Jurkat, Clone E6-1 (cell line): ENCODE results near the gene ZNF385D.

Experiments
- DNase-seq: peaks from one replicate; pipeline ENCODE4 v3.0.0-alpha.2; 2011; ENCODE audit warnings: low read depth, low spot score
- H3K4me3 ChIP-seq: 2 replicates; pipeline ENCODE4 v1.5.1; 2011; ENCODE audit warnings: mild to moderate bottlenecking, low read length, control low read depth, moderate library complexity

ZNF385D gene

GRCh38 chr3:21703291-21703690, 47.7 kb downstream of the ZNF385D start:
- no peak for DNase-seq
- H3K4me3 ChIP-seq = no peak overlapping the region

GRCh38 chr3:21697707-21698106, 53.3 kb downstream of the ZNF385D start:
- no peak for DNase-seq
- no peak overlapping the region for H3K4me3 ChIP-seq

- no peak overlapping the region for H3K4me3 ChIP-seq
- DNase-seq = no peak
Observed at GRCh38 chr3:21694506-21694905, 56.5 kb downstream of the ZNF385D start.

- no peak overlapping the region for H3K4me3 ChIP-seq
Observed at GRCh38 chr3:21691036-21691435, 60.0 kb downstream of the ZNF385D start.

DNA sequence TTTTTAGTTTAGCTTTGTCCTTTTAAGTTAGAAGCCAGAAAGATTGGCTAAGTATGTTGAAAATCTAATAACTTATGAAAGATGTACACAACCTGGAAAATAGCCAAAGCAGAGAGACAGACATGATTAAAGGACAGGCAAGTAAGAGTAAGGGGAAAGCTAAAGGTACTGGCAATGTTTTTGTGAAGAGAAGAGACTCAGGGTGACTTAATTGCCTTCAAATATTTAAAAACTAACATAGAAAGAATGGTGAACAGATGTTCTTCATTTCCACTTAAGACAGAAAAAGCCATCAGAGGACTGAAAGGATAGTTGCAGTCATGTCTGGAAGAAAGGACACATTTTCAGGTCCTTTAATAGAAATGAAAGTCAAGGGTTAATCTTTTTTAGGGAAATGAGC, 68.8 kb downstream of the ZNF385D start:
- no peak overlapping the region for H3K4me3 ChIP-seq
- no peak for DNase-seq

More at GRCh38 chr3:21691036-21691435, 60.0 kb downstream of the ZNF385D start:
- DNase-seq = no peak

DNA sequence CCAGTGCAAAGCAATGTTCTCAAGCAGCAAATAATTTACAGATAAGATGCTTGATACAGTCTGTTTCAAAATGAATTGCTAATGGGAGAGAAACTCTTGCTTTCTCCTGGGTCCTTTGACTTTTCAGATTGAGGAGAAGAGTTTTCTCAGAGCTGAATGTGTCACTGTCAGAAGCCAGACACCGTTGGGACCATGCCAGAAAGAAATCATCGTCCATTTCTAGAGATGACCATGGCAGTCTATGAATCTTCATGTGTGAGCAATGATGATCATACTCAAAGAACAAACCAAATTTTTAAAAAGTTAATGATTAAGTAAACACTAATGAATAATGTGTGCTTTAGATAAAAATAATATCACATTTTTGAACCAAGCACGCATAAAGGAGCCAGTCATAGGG, 77.6 kb downstream of the ZNF385D start:
- no peak overlapping the region for H3K4me3 ChIP-seq
- DNase-seq = no peak

- no peak overlapping the region for H3K4me3 ChIP-seq
- no peak for DNase-seq
Observed at GRCh38 chr3:21672303-21672702, 78.7 kb downstream of the ZNF385D start.

GRCh38 chr3:21670386-21670785, 80.6 kb downstream of the ZNF385D start:
- DNase-seq = no peak
- H3K4me3 ChIP-seq = no peak overlapping the region

DNA sequence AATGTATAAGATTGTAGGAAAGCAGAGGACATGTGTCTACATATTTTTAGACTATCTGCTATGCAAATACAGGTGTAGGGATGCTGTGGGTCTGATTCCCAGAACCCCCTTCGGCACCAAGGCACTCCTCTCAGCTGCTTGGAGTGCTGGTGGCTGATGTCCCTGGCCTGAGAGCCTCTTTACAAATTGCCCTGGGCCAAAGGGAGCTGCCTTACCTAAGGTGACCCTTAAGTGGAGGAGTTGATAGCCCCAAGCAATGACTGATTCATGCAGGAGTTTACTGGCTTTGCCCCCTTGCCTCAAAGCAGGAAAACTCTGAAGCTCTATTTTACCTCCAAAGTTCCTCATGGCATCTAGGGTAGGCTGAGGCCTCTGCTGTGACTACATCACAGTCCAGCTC, 83.0 kb downstream of the ZNF385D start:
- no peak for DNase-seq
- H3K4me3 ChIP-seq = no peak overlapping the region

- no peak for DNase-seq
- H3K4me3 ChIP-seq = no peak overlapping the region
Observed at GRCh38 chr3:21665444-21666100, 85.4 kb downstream of the ZNF385D start.

- DNase-seq = no peak
- H3K4me3 ChIP-seq = no peak overlapping the region
Observed at GRCh38 chr3:21664996-21665395, 86.0 kb downstream of the ZNF385D start.

GRCh38 chr3:21662403-21662802, 88.6 kb downstream of the ZNF385D start:
- no peak overlapping the region for H3K4me3 ChIP-seq
- DNase-seq = no peak

DNA sequence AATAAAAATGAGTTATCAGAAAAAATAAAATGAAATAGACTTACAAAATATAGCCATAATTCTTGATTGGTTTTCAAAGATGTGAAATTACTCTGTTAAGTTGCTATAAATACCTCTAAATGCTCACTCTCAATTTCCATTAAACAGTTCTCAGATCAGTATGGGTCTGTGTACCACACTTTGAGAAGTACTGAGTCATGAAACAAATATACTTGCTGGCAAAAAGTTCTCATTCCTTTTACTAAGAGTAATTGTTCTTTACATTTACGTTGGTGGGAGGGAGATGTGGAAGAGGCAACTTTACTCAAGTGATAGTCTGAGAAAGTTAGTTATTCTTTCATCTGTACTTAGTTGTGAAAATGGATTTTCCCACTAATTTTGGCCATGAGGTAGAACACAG, 96.3 kb downstream of the ZNF385D start:
- no peak for DNase-seq

DNA sequence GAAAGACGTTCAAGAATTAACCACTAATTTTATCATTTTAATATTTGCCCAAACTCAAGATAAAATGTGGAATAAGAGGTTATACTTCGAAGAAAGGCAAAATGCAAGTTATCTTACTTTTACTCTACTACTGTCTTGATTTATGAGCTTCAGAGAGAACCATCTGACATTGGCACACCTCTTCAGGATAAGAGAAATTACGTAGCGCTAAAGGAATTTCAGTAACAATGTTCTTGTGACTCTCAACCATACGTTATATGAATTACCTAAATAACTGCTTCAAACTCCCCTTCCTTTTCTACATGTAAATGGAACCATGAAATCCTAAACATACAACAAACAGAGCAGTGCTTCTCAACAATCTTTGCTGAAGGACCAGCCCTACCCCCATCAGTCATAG, 96.8 kb downstream of the ZNF385D start:
- DNase-seq = no peak
- no peak overlapping the region for H3K4me3 ChIP-seq

More for the DNA sequence above, 96.3 kb downstream of the ZNF385D start:
- no peak overlapping the region for H3K4me3 ChIP-seq

DNA sequence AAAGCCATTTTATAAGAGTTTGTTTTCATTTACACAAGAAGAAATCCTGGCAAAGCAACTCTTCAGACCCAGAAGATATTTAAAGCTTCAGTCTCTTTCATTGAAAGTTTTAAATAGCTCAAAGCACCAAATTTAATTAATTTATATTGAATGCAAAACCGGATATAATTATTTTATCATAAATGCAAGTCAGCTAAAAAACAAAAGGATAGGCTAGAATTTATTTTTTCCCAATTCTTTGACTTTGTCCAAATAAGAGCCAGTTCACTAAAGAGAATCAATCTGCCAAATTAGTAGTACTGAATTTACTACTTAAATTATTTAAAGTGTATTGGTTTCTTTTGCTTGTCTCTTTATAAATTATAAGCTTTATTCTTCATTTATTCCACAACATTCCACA, 101.5 kb downstream of the ZNF385D start:
- H3K4me3 ChIP-seq = no peak overlapping the region
- no peak for DNase-seq

- no peak overlapping the region for H3K4me3 ChIP-seq
- no peak for DNase-seq
Observed at GRCh38 chr3:21647961-21648360, 103.0 kb downstream of the ZNF385D start.

DNA sequence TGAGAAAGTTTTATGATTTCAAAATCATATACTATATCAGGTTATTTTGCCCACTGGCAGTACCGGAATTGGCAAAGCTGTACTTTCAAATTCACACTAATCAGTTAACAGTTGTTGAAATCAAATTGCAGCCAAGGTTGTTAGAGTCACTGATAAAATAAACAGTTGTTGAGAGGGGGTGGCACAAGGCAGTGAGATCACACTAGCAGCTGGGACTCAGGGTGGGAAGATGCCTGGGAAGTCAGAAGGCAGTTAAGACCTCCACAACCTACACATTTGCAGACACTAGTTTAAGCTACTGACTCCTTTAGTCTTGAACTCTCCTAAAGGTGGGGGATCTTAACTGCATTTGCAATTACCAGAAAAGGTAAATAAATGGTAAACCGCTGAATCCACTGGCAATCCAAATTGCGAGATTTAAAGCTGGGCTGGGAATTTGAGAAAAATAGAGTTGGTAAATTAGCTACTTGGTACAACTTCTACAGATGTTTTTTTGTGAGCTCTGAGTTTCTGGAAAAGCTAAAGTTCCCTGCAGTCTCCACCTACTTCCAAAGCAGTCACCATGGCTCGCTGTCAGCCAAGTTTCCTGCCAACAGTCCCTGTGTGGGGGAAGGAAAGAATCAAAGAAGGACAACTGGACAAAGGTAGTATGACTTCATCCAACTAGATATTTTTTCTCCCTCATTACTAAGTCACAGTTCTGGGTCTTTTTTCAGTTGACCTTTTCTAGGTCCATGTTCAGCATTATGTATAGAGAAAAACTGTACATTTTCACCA, 105.7 kb downstream of the ZNF385D start:
- no peak for DNase-seq
- H3K4me3 ChIP-seq = no peak overlapping the region

DNA sequence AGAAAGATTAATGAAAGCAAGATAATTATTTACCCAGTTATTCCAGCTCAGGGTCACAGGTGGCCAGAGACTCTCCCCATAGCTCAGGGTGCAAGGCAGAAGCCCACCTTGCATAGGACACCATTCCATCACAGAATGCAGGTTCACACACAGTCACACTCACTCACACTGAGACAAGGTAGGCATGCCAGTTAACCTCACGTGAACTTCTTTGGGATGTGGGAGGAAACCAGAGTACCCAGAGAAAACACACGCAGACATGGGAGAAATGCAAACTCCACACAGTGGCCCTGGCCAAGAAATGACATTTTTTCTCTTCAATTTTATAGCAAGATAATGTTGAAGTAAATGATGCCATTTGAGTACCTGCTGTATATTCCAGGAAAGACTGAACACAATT, 106.7 kb downstream of the ZNF385D start:
- no peak overlapping the region for H3K4me3 ChIP-seq
- DNase-seq = no peak

- no peak overlapping the region for H3K4me3 ChIP-seq
- DNase-seq = no peak
Observed at GRCh38 chr3:21643752-21644151, 107.3 kb downstream of the ZNF385D start.

- DNase-seq = no peak
Observed at GRCh38 chr3:21642433-21642832, 108.6 kb downstream of the ZNF385D start.

GRCh38 chr3:21641959-21642358, 109.1 kb downstream of the ZNF385D start:
- H3K4me3 ChIP-seq = no peak overlapping the region
- no peak for DNase-seq

More at GRCh38 chr3:21642433-21642832, 108.6 kb downstream of the ZNF385D start:
- no peak overlapping the region for H3K4me3 ChIP-seq
